HCT116 (cell line): ENCODE data around the gene BAHD1. TPM values are rescaled to one million over a fixed set of nuclear protein-coding genes. Genes with fewer than 3 reads are reported as not detected.

ENCODE experiments used
- ATAC-seq: fragments of 200-7000 bp; cut with Tn5 transposase; 2 replicates; pipeline ENCODE4 v1.9.1; 2020; ENCODE audit warnings: mild to moderate bottlenecking, moderate library complexity
- Bru-seq: library from RNA; stranded (reverse); fragments of 400-500 nt; gene quantifications from one replicate; lab custom pipeline; 2021; lab: Mats Ljungman, UMichigan
- BruChase-seq, 2 experiments: library from RNA; stranded (reverse); fragments of 400-500 nt; gene quantifications; one replicate each; lab custom pipeline; 2021; lab: Mats Ljungman, UMichigan
- BruUV-seq: library from RNA; stranded (reverse); fragments of 400-500 nt; replicated peaks from 2 replicates; lab custom pipeline; 2021; lab: Mats Ljungman, UMichigan
- CTCF ChIA-PET: fragments of 300-600 bp; sonication (Branson Sonifier 250); formaldehyde crosslinking; loops from one replicate; lab custom pipeline; 2021; ENCODE audit warnings: antibody characterized with exemption; lab: Charles Lee
- POLR2A ChIA-PET: fragments of 300-600, 350-600 bp; sonication (Branson Sonifier 250); formaldehyde crosslinking; loops from one replicate; lab custom pipeline; 2021; ENCODE audit warnings: antibody characterized with exemption; lab: Charles Lee
- RAD21 ChIA-PET, 2 experiments: fragments of 300-600 bp; sonication (Branson Sonifier 250); formaldehyde crosslinking; loops; one replicate each; lab custom pipeline; 2023; ENCODE audit warnings: low total read pairs in 2 of 2; ENCODE audit not compliant: uncharacterized antibody in 2 of 2, unreplicated experiment in 2 of 2, low non-redundant PET in 1 of 2; lab: Charles Lee
- DNase-seq: peaks from one replicate; pipeline ENCODE4 v3.0.0-alpha.2; 2010; ENCODE audit warnings: low read depth, low spot score
- H2AFZ ChIP-seq: fragments of 200-600 bp; shearing (Covaris generic), sonication (generic); 2 replicates; pipeline ENCODE4 v1.6.1; 2017; ENCODE audit warnings: low read depth, mixed run types, mixed read lengths, antibody characterized with exemption, low read length; ENCODE audit not compliant: poor library complexity, severe bottlenecking
- H3K27ac ChIP-seq: 2 replicates; pipeline ENCODE4 v1.5.1; 2012; ENCODE audit warnings: low read depth, low read length
- H3K27me3 ChIP-seq: fragments of 200-600 bp; sonication (generic); 2 replicates; pipeline ENCODE4 v1.6.1; 2016; ENCODE audit warnings: mixed run types, low read length, mixed read lengths; ENCODE audit not compliant: insufficient read depth
- H3K36me3 ChIP-seq, 2 experiments: fragments of 200-500 bp in 1 of 2; fragments of 200-600 bp in 1 of 2; sonication (Bioruptor generic) in 1 of 2; sonication (generic) in 1 of 2; 2 replicates each; pipeline versions ENCODE4 v1.5.1 to v1.6.1; 2014 to 2016; ENCODE audit warnings: low read length in 2 of 2, inconsistent platforms in 1 of 2, mixed read lengths in 1 of 2, mixed run types in 1 of 2; ENCODE audit not compliant: insufficient read depth in 2 of 2, control insufficient read depth in 1 of 2
- H3K4me1 ChIP-seq, 2 experiments: fragments of 200-600 bp in 1 of 2; sonication (generic) in 1 of 2; 2 replicates each; pipeline versions ENCODE4 v1.5.1 to v1.6.1; 2012 to 2017; ENCODE audit warnings: low read length in 2 of 2, inconsistent platforms in 1 of 2, mild to moderate bottlenecking in 1 of 2, mixed read lengths in 1 of 2, mixed run types in 1 of 2, moderate library complexity in 1 of 2; ENCODE audit not compliant: insufficient read depth in 2 of 2, control insufficient read depth in 1 of 2
- H3K4me2 ChIP-seq: fragments of 200-600 bp; sonication (generic); 2 replicates; pipeline ENCODE4 v1.6.1; 2017; ENCODE audit warnings: mixed run types, low read length, mixed read lengths
- H3K4me3 ChIP-seq, 2 experiments: fragments of 200-600 bp in 1 of 2; sonication (generic) in 1 of 2; replicated peaks in 1 of 2; 2 replicates each; pipeline ENCODE4 v1.5.1; 2011 to 2016; ENCODE audit warnings: low read length in 2 of 2, control low read depth in 1 of 2, low read depth in 1 of 2, mild to moderate bottlenecking in 1 of 2, mixed read lengths in 1 of 2, mixed run types in 1 of 2
- H3K79me2 ChIP-seq: fragments of 200-600 bp; sonication (generic); 2 replicates; pipeline ENCODE4 v1.6.1; 2017; ENCODE audit warnings: mild to moderate bottlenecking, mixed run types, low read length, moderate library complexity, mixed read lengths; ENCODE audit not compliant: insufficient read depth
- H3K9ac ChIP-seq: fragments of 200-600 bp; sonication (generic); 2 replicates; pipeline ENCODE4 v1.6.1; 2016; ENCODE audit warnings: low read length, mixed read lengths
- H3K9me2 ChIP-seq: fragments of 200-600 bp; sonication (generic), shearing (Covaris generic); 2 replicates; pipeline ENCODE4 v1.6.1; 2017; ENCODE audit warnings: mixed run types, mild to moderate bottlenecking, moderate library complexity; ENCODE audit not compliant: insufficient read depth
- H3K9me3 ChIP-seq, 2 experiments: fragments of 200-500 bp in 1 of 2; fragments of 200-600 bp in 1 of 2; sonication (Bioruptor generic) in 1 of 2; sonication (generic) in 1 of 2; 2 replicates each; pipeline ENCODE4 v1.6.1; 2014 to 2017; ENCODE audit warnings: low read length in 2 of 2, mixed read lengths in 2 of 2, inconsistent platforms in 1 of 2, low read depth in 1 of 2, mild to moderate bottlenecking in 1 of 2, mixed run types in 1 of 2, moderate library complexity in 1 of 2; ENCODE audit not compliant: control insufficient read depth in 1 of 2, insufficient read depth in 1 of 2
- H4K20me1 ChIP-seq: fragments of 200-600 bp; sonication (generic), shearing (Covaris generic); 2 replicates; pipeline ENCODE4 v1.6.1; 2017; ENCODE audit warnings: mixed run types, mild to moderate bottlenecking, moderate library complexity; ENCODE audit not compliant: insufficient read depth
- CBX3 ChIP-seq: IDR thresholded peaks from 2 replicates; pipeline ENCODE4 v1.6.1; 2012; ENCODE audit warnings: low read depth
- EZH2phosphoT487 ChIP-seq: fragments of 200-600 bp; IDR thresholded peaks from 2 replicates; pipeline ENCODE4 v1.6.1; 2018; ENCODE audit warnings: antibody characterized with exemption, borderline replicate concordance
- MAX ChIP-seq: IDR thresholded peaks from 2 replicates; pipeline ENCODE4 v1.6.1; 2012
- SP1 ChIP-seq: IDR thresholded peaks from 2 replicates; pipeline ENCODE4 v1.6.1; 2012; ENCODE audit warnings: low read depth
- ZFX ChIP-seq: fragments of 450-650 bp; IDR thresholded peaks from 2 replicates; pipeline ENCODE4 v1.6.1; 2017
- intact Hi-C: fragments of 100-400 bp; cut with micrococcal nuclease; formaldehyde crosslinking; loops from 2 replicates; pipeline ENCODE4 v1.10.0; 2022
- long read RNA-seq: library from polyadenylated mRNA; unstranded; transcript quantifications from one replicate; pipeline ENCODE4 v2.0.0, GENCODE V29; 2021; ENCODE audit not compliant: unreplicated experiment
- polyA plus RNA-seq: library from polyadenylated mRNA; unstranded; fragments of >200 nt; gene quantifications from 2 replicates; pipeline ENCODE4 v1.2.1, GENCODE V29; 2012; ENCODE audit warnings: missing spikeins
- total RNA-seq: library from RNA; stranded (reverse); gene quantifications from one replicate; pipeline ENCODE4 v1.2.1, GENCODE V29; 2021; ENCODE audit not compliant: unreplicated experiment

Gene BAHD1
- total RNA-seq, result 25.0 TPM
- polyA plus RNA-seq, result 18.0 and 18.8 TPM in 2 replicates
- percentile 63 among the genes with signal in this experiment for Bru-seq, nascent RNA
- percentile 66 among the genes with signal in this experiment for BruChase-seq, experiment 1, labeled RNA remaining after a 6-hour chase
- percentile 73 among the genes with signal in this experiment for BruChase-seq, experiment 2, labeled RNA remaining after a 2-hour chase
- long read RNA-seq, full-length matches to known transcripts, result 7 of 35 reads
- long read RNA-seq, partial matches to known transcripts, result 15 of 35 reads
- long read RNA-seq, other reads (novel, unspliced or antisense), result 13 of 35 reads

- Histone ChIP-seq H3K4me3 (peak within 1 kb of the TSS; percentile 60 to 72), H3K4me2 (peak within 1 kb of the TSS; percentile 97), H3K9me3 (no peaks in the 10 kb centered on the region), H3K9me2 (no peaks in the 10 kb centered on the region), H3K27me3 (no peaks in the 10 kb centered on the region), H3K36me3 (no peaks in the 10 kb centered on the region), H4K20me1 (no peaks in the 10 kb centered on the region)
- DNase-seq, result peak; percentile 77
- ChIA-PET RAD21 (no interaction called here), CTCF (interaction anchor here (1.0 to 1.5 kb wide), 3 partner anchors 14 to 451 kb away, joined by 3 to 4 read pairs (median 3); no protein-coding TSS in a partner anchor), POLR2A (interaction anchor here (1.0 to 1.4 kb wide), 3 partner anchors 20 to 174 kb away, joined by 3 to 6 read pairs (median 3); partner anchors contain the start of gene IVD)
- intact Hi-C loops, result no loop called here
- no TSS peak for BruUV-seq
- ATAC-seq, result peak; percentile 92
- peak; percentile 62 for TF ChIP-seq SP1
- TF ChIP-seq ZFX, result peak; percentile 43; the same call in 1 of the 2 replicates
- TF ChIP-seq EZH2phosphoT487, result no peak
- peak; percentile 72 for TF ChIP-seq MAX
- no peak for TF ChIP-seq CBX3
- TF ChIP-seq, all 23 proteins: peak for 3
- no peak within 1 kb of the TSS for H2AFZ ChIP-seq
- peak within 1 kb of the TSS; percentile 71; the same call in 1 of the 2 replicates for H3K27ac ChIP-seq
- peaks cover 44% of the 10 kb centered on the region for H3K79me2 ChIP-seq
- peak within 1 kb of the TSS; percentile 79 for H3K9ac ChIP-seq
- H3K4me1 ChIP-seq, result peaks cover 10 to 26% of the 10 kb centered on the region in 2 experiments
These were observed at the start of gene BAHD1 for GRCh38 chr15:40440743-40441564. Gene BAHD1, plus strand, starts transcription at chr15:40440953. Its CDS starts 17,512 bp downstream, at chr15:40458465.
